ENCODE results near the gene NDUFA11.
"Not testable (repeated sequence)": the region's sequence is repeated elsewhere in the genome, so short reads cannot be mapped to it uniquely, and the experiment has no call there.

The NDUFA11 gene

DNA sequence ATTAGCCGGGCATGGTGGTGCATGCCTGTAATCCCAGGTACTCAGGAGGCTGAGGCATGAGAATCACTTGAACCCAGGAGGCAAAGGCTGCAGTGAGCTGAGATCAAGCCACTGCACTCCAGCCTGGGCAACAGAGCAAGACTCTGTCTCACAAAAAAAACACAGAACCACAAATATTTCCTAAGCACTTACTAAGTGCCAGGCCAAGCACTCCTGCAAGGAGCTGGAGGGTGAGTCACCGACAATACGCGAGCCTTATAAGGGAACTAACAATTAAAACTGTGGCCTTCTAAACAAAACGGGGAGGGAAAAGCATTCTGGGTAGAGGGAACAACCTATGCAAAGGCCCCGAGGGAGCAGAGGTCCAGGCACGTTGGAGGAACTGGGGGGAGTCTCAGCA is 29.1 kb downstream of the NDUFA11 start:
- ATAC-seq; DNase-seq; H3K9me3 Mint-ChIP-seq; H3K27ac Mint-ChIP-seq; H3K4me1 Mint-ChIP-seq; H3K4me3 Mint-ChIP-seq; H3K36me3 Mint-ChIP-seq (ENCODE audit: low read depth): not testable (repeated sequence)
- H3K27me3 Mint-ChIP-seq = peaks cover 10% of the 10 kb centered on the region

DNA sequence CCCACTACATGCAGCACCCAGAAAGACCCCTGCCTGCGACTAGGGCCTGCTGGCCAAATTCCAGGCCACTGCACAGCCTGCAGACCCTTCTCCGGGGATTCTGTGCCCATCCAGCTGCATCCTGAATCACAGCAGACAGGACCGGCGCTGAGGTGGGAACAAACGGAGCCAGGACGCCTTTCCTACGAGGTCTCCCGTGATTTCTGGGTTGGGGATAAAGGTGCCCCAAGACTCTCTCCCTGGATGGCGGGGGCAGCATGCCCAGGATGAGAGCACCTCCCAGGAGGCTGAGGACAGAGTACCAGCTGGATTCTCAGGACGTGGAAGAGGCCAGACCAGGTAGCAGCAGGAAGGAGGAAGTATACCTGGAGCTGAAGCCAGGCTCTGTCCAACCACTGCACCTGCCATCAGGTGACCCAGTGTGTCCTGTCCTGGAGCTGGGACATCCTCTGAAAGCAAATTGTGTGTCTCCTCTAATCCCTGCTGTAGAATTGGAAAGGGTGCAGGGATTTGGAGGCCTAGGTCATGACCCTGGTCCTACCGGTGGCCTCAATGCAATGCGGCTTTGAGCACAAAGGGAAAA is 29.9 kb downstream of the NDUFA11 start:
- Mint-ChIP-seq H3K36me3 (ENCODE audit: low read depth) (no peaks in the 10 kb centered on the region), H3K27ac (no peak overlapping the region), H3K4me3 (no peak overlapping the region), H3K27me3 (peaks cover 2% of the 10 kb centered on the region), H3K9me3 (no peaks in the 10 kb centered on the region), H3K4me1 (no peaks in the 10 kb centered on the region)
- ATAC-seq (no peak), DNase-seq (no peak)

DNA sequence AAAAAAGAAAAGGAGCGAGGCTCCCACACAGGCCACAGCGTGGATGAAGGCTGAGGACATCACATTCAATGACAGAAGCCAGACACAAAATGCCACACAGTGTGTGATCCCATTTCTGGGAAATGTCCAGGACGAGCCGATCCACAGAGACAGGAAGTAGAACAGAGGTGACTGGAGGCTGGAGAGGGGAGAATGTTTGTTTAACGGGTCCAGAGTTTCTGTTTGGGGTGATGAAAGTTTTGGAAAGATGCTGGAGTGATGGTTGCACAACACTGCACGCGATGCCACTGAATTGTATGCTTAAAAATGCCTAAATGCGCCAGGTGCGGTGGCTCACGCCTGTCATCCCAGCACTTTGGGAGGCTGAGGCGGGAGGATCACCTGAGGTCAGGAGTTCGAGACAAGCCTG is 32.6 kb downstream of the NDUFA11 start:
- no peak overlapping the region for H3K4me3 Mint-ChIP-seq
- H3K9me3 Mint-ChIP-seq = no peaks in the 10 kb centered on the region
- DNase-seq (no peak), ATAC-seq (no peak)
- no peaks in the 10 kb centered on the region for H3K36me3 Mint-ChIP-seq (ENCODE audit: low read depth)
- peaks cover 2% of the 10 kb centered on the region for H3K27me3 Mint-ChIP-seq
- H3K27ac Mint-ChIP-seq = no peak overlapping the region
- no peaks in the 10 kb centered on the region for H3K4me1 Mint-ChIP-seq

GRCh38 chr19:5867201-5868136 is 36.1 kb downstream of the NDUFA11 start:
- Mint-ChIP-seq H3K27me3 (peaks cover 5% of the 10 kb centered on the region), H3K4me3 (no peak overlapping the region), H3K36me3 (ENCODE audit: low read depth) (no peaks in the 10 kb centered on the region), H3K27ac (no peak overlapping the region), H3K4me1 (no peaks in the 10 kb centered on the region), H3K9me3 (no peaks in the 10 kb centered on the region)
- DNase-seq = no peak
- no peak for ATAC-seq

GRCh38 chr19:5865772-5866171 is 37.8 kb downstream of the NDUFA11 start:
- Mint-ChIP-seq H3K27ac (no peak overlapping the region), H3K4me3 (no peak overlapping the region)

GRCh38 chr19:5864725-5865486 is 38.7 kb downstream of the NDUFA11 start:
- Mint-ChIP-seq H3K27ac (peak overlapping the region; percentile 59), H3K4me3 (no peak overlapping the region)
- no peak for ATAC-seq

More at GRCh38 chr19:5865772-5866171, 37.8 kb downstream of the NDUFA11 start:
- DNase-seq = no peak
- H3K4me1 Mint-ChIP-seq = no peaks in the 10 kb centered on the region
- no peaks in the 10 kb centered on the region for H3K9me3 Mint-ChIP-seq
- no peaks in the 10 kb centered on the region for H3K36me3 Mint-ChIP-seq (ENCODE audit: low read depth)
- H3K27me3 Mint-ChIP-seq = peaks cover 3% of the 10 kb centered on the region
- ATAC-seq = no peak

GRCh38 chr19:5864013-5864720 is 39.4 kb downstream of the NDUFA11 start:
- ATAC-seq (no peak), DNase-seq (no peak)
- Mint-ChIP-seq H3K9me3 (no peaks in the 10 kb centered on the region), H3K4me3 (no peak overlapping the region), H3K36me3 (ENCODE audit: low read depth) (no peaks in the 10 kb centered on the region), H3K27me3 (peaks cover 5% of the 10 kb centered on the region), H3K4me1 (no peaks in the 10 kb centered on the region), H3K27ac (no peak overlapping the region)

More at GRCh38 chr19:5864725-5865486, 38.7 kb downstream of the NDUFA11 start:
- Mint-ChIP-seq H3K27me3 (peaks cover 5% of the 10 kb centered on the region), H3K36me3 (ENCODE audit: low read depth) (no peaks in the 10 kb centered on the region), H3K4me1 (no peaks in the 10 kb centered on the region), H3K9me3 (no peaks in the 10 kb centered on the region)
- DNase-seq = no peak

- no peak overlapping the region for H3K4me3 Mint-ChIP-seq
Observed at GRCh38 chr19:5863030-5863665, 40.4 kb downstream of the NDUFA11 start.

DNA sequence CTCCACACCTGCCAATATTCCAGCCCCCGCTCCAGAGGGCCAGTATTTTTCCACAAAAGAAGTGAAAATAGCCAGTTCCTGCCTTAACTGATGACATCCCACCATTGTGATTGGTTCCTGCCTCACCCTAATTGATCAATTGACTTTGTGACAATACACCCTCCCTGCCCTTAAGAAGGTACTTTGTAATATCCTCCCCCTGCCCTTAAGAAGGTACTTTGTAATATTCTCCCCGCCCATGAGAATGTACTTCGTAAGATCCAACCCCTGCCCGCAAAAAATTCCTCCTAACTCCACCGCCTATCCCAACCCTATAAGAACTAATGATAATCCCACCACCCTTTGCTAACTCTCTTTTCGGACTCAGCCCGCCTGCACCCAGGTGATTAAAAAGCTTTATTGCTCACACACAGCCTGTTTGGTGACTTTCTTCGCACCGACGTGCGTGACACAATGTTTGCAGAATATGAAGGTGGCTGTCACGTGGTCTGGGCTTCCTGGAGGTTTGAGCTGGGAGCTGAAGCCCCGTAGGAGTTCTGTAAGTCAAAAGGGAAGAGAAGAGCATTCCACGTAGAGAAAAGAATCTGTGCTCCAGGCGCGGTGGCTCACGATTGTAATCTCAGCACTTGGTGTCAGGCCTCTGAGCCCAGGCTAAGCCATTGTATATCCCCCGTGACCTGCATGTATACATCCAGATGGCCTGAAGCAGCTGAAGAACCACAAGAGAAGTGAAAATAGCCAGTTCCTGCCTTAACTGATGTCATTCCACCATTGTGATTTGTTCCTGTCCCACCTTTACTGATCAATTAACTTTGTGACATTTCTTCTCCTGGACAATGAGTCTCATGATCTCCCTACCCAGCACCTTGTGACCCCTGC is 46.1 kb downstream of the NDUFA11 start:
- no peak for ATAC-seq

More at GRCh38 chr19:5863030-5863665, 40.4 kb downstream of the NDUFA11 start:
- Mint-ChIP-seq H3K27me3 (peaks cover 5% of the 10 kb centered on the region), H3K36me3 (ENCODE audit: low read depth) (no peaks in the 10 kb centered on the region), H3K27ac (no peak overlapping the region), H3K9me3 (no peaks in the 10 kb centered on the region), H3K4me1 (no peaks in the 10 kb centered on the region)
- no peak for ATAC-seq
- no peak for DNase-seq

GRCh38 chr19:5855151-5855550 is 48.4 kb downstream of the NDUFA11 start:
- H3K36me3 Mint-ChIP-seq (ENCODE audit: low read depth); H3K27me3 Mint-ChIP-seq; H3K4me3 Mint-ChIP-seq; H3K27ac Mint-ChIP-seq; H3K9me3 Mint-ChIP-seq; ATAC-seq; DNase-seq; H3K4me1 Mint-ChIP-seq: not testable (repeated sequence)

More for the DNA sequence above, 46.1 kb downstream of the NDUFA11 start:
- no peaks in the 10 kb centered on the region for H3K4me1 Mint-ChIP-seq
- no peak overlapping the region for H3K27ac Mint-ChIP-seq
- H3K4me3 Mint-ChIP-seq = no peak overlapping the region
- no peaks in the 10 kb centered on the region for H3K36me3 Mint-ChIP-seq (ENCODE audit: low read depth)
- DNase-seq = no peak
- no peaks in the 10 kb centered on the region for H3K9me3 Mint-ChIP-seq
- peaks cover 2% of the 10 kb centered on the region for H3K27me3 Mint-ChIP-seq

DNA sequence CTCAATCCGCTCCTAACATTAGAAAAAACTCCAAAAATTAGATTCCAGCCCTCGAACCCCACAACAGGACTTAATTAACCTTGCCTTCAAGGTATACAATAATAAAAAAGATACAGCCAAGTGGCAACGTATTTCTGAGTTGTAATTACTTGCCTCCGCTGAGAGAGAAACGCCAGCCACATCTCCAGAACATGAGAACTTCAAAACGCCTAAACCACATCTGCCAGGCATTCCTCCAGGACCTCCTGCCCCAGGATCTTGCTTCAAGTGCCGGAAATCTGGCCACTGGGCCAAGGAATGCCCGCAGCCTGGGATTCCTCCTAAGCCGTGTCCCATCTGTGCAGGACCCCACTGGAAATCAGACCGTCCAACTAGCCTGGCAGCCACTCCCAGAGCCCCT is 49.5 kb downstream of the NDUFA11 start:
- H3K4me1 Mint-ChIP-seq; H3K9me3 Mint-ChIP-seq; DNase-seq; H3K27ac Mint-ChIP-seq; H3K4me3 Mint-ChIP-seq; ATAC-seq; H3K27me3 Mint-ChIP-seq; H3K36me3 Mint-ChIP-seq (ENCODE audit: low read depth): not testable (repeated sequence)

- H3K27me3 Mint-ChIP-seq = no peaks in the 10 kb centered on the region
- no peak within 1 kb of the TSS for H3K4me3 Mint-ChIP-seq
- H3K36me3 Mint-ChIP-seq (ENCODE audit: low read depth) = no peaks in the 10 kb centered on the region
- DNase-seq (no peak), ATAC-seq (no peak)
- no peaks in the 10 kb centered on the region for H3K9me3 Mint-ChIP-seq
- no peak within 1 kb of the TSS for H3K27ac Mint-ChIP-seq
- no peaks in the 10 kb centered on the region for H3K4me1 Mint-ChIP-seq
Observed at GRCh38 chr19:5851302-5851701, 52.3 kb downstream of the NDUFA11 start, which contains the start of gene FUT3. TSS of gene FUT3 (minus strand) at chr19:5851449.

DNA sequence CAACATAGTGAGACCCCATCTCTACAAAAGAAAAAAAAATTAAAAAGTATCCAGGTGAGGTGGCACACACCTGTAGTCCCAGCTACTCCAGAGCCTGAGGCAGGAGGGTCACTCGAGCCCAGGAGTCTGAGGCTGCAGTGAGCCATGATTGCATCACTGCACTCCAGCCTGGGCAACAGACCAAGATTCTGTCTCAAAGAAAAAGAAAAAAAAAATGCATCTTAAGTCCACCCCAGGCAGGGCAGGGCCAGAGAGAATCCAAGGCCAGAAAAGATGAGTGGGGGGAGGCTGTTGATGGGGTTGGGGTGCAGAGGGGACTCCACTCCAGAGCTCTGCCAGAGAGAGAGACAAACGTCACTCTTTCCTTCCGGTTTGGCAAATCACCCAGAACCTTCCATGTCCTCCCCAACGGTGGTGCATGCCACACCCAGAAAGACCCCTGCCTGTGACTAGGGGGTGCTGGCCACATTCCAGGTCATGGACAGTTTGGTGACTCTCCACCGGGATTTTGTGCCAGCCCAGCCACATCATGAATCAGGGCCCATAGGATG is 52.8 kb downstream of the NDUFA11 start:
- H3K36me3 Mint-ChIP-seq (ENCODE audit: low read depth) = no peaks in the 10 kb centered on the region
- H3K4me3 Mint-ChIP-seq = no peak overlapping the region
- no peaks in the 10 kb centered on the region for H3K27me3 Mint-ChIP-seq
- no peak overlapping the region for H3K27ac Mint-ChIP-seq
- ATAC-seq (no peak), DNase-seq (no peak)
- H3K4me1 Mint-ChIP-seq = no peaks in the 10 kb centered on the region
- no peaks in the 10 kb centered on the region for H3K9me3 Mint-ChIP-seq

Measured in activated naive CD8-positive, alpha-beta T cell treated with anti-CD3 and anti-CD28 coated beads, Interleukin-2, amount 50 U/mL, for 24 hours (primary cell).